ENCODE measurements around the gene TRH.

The TRH gene

GRCh38 chr3:129961141-129961541, 13.4 kb upstream of the TRH start:
- H3K27ac ChIP-seq = no peak overlapping the region
- no peak overlapping the region for H3K4me3 ChIP-seq

- Histone ChIP-seq H3K27ac (no peak overlapping the region), H3K4me3 (no peak overlapping the region)
Observed at GRCh38 chr3:129962600-129962999, 11.9 kb upstream of the TRH start.

GRCh38 chr3:129965937-129966336, 8.6 kb upstream of the TRH start:
- no peak overlapping the region for H3K27ac ChIP-seq
- H3K4me3 ChIP-seq = no peak overlapping the region

- no peak overlapping the region for H3K4me3 ChIP-seq
- H3K27ac ChIP-seq = no peak overlapping the region
Observed at GRCh38 chr3:129966876-129967275, 7.6 kb upstream of the TRH start.

GRCh38 chr3:129967761-129968160, 6.8 kb upstream of the TRH start:
- Histone ChIP-seq H3K27ac (no peak overlapping the region), H3K4me3 (no peak overlapping the region)

GRCh38 chr3:129971351-129972052, 3.0 kb upstream of the TRH start:
- H3K27ac ChIP-seq = no peak overlapping the region
- no peak overlapping the region for H3K4me3 ChIP-seq

GRCh38 chr3:129972301-129972700, 2.2 kb upstream of the TRH start:
- Histone ChIP-seq H3K4me3 (no peak overlapping the region), H3K27ac (no peak overlapping the region)

- no peak overlapping the region for H3K27ac ChIP-seq
- H3K4me3 ChIP-seq = peak overlapping the region in 1 of 7 experiments; percentile 16
Observed at GRCh38 chr3:129973853-129974563, 512 bp upstream of the TRH start.

GRCh38 chr3:129974833-129975704, 549 bp downstream of the TRH start:
- Histone ChIP-seq H3K27ac (no peak overlapping the region), H3K4me3 (peak overlapping the region in 2 of 7 experiments; percentile 0 to 16)

GRCh38 chr3:129975705-129976048, 1.2 kb downstream of the TRH start:
- Histone ChIP-seq H3K27ac (no peak overlapping the region), H3K4me3 (no peak overlapping the region)

GRCh38 chr3:129976286-129976685, 1.8 kb downstream of the TRH start:
- Histone ChIP-seq H3K4me3 (no peak overlapping the region), H3K27ac (no peak overlapping the region)

GRCh38 chr3:129978123-129978522, 3.6 kb downstream of the TRH start:
- Histone ChIP-seq H3K4me3 (no peak overlapping the region), H3K27ac (no peak overlapping the region)

- Histone ChIP-seq H3K4me3 (no peak overlapping the region), H3K27ac (no peak overlapping the region)
Observed at GRCh38 chr3:129979905-129980304, 5.4 kb downstream of the TRH start.

- Histone ChIP-seq H3K27ac (no peak overlapping the region), H3K4me3 (no peak overlapping the region)
Observed at GRCh38 chr3:129983561-129983960, 9.0 kb downstream of the TRH start.

GRCh38 chr3:129984125-129984524, 9.6 kb downstream of the TRH start:
- Histone ChIP-seq H3K27ac (no peak overlapping the region), H3K4me3 (no peak overlapping the region)

- Histone ChIP-seq H3K27ac (no peak overlapping the region), H3K4me3 (no peak overlapping the region)
Observed at GRCh38 chr3:129985113-129985512, 10.6 kb downstream of the TRH start.

- no peak overlapping the region for H3K27ac ChIP-seq
- H3K4me3 ChIP-seq = no peak overlapping the region
Observed at GRCh38 chr3:129988429-129988828, 13.9 kb downstream of the TRH start.

GRCh38 chr3:129989414-129989813, 14.9 kb downstream of the TRH start:
- Histone ChIP-seq H3K4me3 (no peak overlapping the region), H3K27ac (no peak overlapping the region)

GRCh38 chr3:129992781-129993180, 18.3 kb downstream of the TRH start:
- H3K4me3 ChIP-seq = no peak overlapping the region
- H3K27ac ChIP-seq = no peak overlapping the region

GRCh38 chr3:129994883-129995559, 20.5 kb downstream of the TRH start:
- Histone ChIP-seq H3K4me3 (no peak overlapping the region), H3K27ac (no peak overlapping the region)
